Activated CD8-positive, alpha-beta memory T cell treated with anti-CD3 and anti-CD28 coated beads, Interleukin-2, amount 50 U/mL, for 4 hours (primary cell): ENCODE results near the gene BACH2.
"Not testable (repeated sequence)": the region's sequence is repeated elsewhere in the genome, so short reads cannot be mapped to it uniquely, and the experiment has no call there.

Source experiments
- DNase-seq: peaks from one replicate; pipeline ENCODE4 v3.0.0-alpha.2; 2020

Gene BACH2

GRCh38 chr6:90179190-90180169, 117.2 kb downstream of the BACH2 start:
- DNase-seq, result no peak

- no peak for DNase-seq
Measured at GRCh38 chr6:90178384-90178855, 118.2 kb downstream of the BACH2 start.

GRCh38 chr6:90177544-90178383, 118.9 kb downstream of the BACH2 start:
- DNase-seq, result no peak

GRCh38 chr6:90175627-90176538, 120.8 kb downstream of the BACH2 start:
- DNase-seq, result peak; percentile 59

GRCh38 chr6:90173262-90173925, 123.2 kb downstream of the BACH2 start:
- DNase-seq, result no peak

- DNase-seq, result no peak
Measured at GRCh38 chr6:90170601-90171000, 126.0 kb downstream of the BACH2 start.

- DNase-seq, result no peak
Measured at GRCh38 chr6:90169374-90169773, 127.3 kb downstream of the BACH2 start.

GRCh38 chr6:90168693-90169131, 127.9 kb downstream of the BACH2 start:
- no peak for DNase-seq

- DNase-seq, result no peak
Measured at GRCh38 chr6:90167514-90168379, 128.9 kb downstream of the BACH2 start.

GRCh38 chr6:90166155-90166924, 130.3 kb downstream of the BACH2 start:
- not testable (repeated sequence) for DNase-seq

GRCh38 chr6:90162648-90163387, 133.8 kb downstream of the BACH2 start:
- DNase-seq, result no peak

GRCh38 chr6:90160013-90160412, 136.6 kb downstream of the BACH2 start:
- no peak for DNase-seq

GRCh38 chr6:90159452-90159851, 137.2 kb downstream of the BACH2 start:
- DNase-seq, result no peak

- DNase-seq, result no peak
Measured at GRCh38 chr6:90158936-90159335, 137.7 kb downstream of the BACH2 start.

GRCh38 chr6:90157441-90157840, 139.2 kb downstream of the BACH2 start:
- DNase-seq, result no peak

GRCh38 chr6:90156861-90157260, 139.8 kb downstream of the BACH2 start:
- DNase-seq, result no peak

- no peak for DNase-seq
Measured at GRCh38 chr6:90154755-90155470, 141.7 kb downstream of the BACH2 start.
